HG03457 (cell line): ENCODE measurements around the gene COL6A3.

Experiments
- ATAC-seq: cut with Tn5 transposase; IDR thresholded peaks from one replicate; pipeline ENCODE4 v1.9.1; 2021; ENCODE audit warnings: moderate number of reproducible peaks; ENCODE audit not compliant: unreplicated experiment

Gene COL6A3

DNA sequence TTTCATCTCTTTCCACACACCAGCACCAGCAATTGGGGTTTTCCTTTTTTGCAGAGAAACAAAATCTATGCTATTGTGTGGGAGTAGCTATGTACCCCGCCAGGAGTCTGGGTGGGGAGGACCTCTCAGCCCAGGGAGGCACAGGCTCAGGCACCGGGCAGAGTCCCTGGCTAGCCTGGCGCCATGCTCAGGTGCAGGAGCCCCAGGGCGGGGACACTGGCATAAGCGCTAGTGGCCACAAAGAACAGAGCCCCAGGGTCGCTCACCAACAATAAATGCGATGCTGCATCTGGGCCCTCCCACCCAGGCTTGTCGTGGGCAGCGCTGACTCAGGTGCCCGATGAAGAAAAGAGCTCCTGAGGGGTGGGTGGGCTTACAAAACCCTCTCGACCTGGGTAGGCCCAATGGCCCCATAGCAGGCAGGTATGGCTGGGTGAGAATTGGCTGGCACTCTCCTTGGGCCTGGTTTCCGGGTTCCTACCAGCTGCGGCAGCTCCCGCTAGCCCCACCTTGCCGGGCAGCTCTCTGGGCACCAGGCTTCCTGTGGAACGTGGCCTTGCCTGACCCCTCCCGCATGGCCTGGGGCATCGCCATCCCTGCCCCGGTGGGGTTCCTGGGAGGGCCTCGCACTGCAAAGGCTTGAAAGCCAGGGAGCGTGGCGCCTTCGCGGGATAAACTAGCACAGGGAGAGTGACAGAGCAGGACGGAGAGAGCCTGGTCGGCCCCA lies 31.8 kb upstream of the COL6A3 start:
- ATAC-seq: no peak

DNA sequence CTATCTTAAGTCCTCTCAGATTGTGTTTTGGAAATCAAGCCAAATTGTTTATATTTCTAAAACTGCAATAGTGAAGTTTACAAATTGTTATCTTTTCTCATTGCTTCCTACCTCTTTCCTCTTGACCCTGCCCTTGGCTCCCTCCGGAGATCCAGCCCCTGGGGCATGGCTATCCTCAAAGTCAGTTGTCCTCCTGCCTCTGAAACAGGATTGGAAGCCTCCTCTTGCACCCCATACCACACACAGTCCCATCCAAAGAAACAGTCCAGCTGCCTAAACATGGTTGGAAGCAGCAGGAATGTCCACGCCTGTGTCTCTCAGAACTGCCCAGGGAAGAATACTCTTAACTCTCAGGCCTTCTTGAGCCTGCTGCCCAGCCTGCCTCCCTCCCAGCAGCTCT lies 30.1 kb upstream of the COL6A3 start:
- ATAC-seq: no peak

DNA sequence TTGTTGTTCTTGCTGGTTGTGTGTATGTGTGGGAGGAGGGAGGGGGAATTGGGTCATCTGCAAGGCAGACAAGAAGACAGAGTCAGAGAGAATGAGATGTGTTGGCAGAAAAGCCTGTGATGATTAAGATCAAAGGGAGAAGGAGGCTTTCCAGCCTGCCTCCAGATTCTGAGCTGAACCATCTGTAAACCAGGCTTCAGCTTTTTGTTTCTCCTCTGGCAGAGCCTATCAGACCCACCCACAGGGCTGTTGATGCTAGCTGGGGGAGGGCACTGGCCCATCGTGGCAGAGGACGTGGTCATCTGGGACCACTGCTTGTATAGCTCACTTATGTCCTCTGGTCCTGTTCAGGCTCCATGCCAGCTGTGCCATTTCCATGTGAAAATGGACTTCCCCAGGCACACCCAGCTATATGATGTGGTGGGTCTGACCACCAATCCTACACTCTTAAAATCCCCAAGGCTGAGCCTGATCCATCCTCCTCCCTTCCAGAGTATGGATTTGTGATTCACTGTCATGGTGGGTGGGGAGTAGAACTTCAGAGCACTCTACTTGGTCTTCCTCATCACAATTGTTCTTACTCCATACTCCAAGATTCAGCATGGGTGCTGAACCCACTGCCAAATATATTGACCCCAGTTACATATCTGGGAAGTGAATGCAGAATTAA lies 27.8 kb upstream of the COL6A3 start:
- no peak for ATAC-seq

DNA sequence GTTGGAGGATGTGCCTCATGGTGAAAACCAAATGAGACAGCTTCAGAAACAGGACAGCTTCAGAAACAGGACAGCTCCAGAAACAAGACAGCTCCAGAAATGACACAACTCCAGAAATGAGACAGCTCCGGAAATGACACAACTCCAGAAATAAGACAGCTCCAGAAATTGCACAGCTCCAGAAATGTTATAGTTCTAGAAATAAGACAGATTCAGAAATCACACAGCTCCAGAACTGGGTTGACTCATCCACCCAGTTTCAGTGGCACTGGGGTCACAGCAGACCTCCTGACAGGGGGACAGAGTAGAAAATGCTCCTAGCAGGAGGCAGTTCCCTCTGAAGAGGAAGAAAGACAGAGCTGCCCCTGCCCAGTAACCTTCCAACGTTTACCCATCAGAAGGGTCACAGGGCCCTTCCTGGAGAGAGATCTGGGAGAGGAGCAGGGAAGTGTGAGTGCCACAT lies 26.9 kb upstream of the COL6A3 start:
- ATAC-seq: no peak

DNA sequence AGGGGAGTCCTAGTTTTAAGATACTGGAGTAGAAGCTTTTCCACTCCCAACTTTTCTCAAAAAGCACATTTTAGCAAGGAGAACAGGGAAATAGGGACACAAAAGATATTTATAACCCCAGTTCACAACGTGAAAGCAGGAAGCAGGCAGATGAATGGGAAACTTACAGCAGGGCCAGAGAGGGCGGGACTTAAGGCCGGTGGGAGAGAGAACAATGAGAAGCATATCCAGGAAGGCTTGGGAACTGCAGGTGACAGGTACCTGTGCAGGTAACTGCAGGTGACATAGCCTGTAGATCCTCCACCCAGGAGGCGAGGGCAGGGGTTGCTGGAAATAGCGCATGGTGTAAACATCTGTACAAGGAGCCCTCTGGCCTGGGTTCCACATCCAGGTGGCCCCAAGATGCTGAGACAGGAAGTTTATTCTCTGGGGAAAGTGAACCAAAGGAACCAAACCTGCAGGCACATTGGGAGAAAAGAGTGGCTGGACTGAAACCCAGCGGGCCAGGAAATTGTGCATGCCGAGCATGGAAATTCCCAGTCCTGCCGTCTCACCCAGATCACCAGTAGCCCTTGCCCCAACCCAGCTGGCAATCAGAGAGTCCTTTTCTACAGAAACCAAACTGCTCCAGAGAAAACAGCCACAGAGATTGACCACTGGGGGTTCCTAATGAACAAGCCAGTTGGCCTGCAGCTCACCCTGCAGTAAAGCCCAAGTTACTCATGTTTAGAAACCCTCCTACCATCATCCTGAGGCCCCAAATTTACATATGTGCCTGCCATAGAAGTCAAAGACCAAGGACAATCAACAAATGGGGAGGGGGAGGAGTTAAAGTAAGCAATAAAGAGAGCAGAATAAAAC lies 24.3 kb upstream of the COL6A3 start:
- no peak for ATAC-seq

DNA sequence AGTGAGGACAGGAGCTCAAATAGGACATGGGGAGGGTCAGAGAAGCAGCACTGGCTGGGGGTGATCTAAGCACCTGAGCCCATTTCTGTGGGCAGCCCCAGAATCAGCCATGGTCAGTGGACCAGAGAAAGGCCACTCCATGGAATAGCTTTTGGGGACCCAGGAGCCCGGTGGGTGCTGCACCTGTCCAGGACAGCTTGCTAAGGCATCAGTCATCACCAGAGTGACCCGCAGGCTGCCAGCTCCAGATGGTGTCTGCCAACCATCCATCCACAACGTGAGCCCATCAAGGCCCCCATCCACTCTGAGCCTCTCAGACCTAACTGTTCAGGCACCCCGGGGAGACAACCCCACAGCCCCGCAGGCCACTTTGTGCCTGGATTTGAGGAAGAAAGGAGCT lies 23.6 kb upstream of the COL6A3 start:
- ATAC-seq: no peak

DNA sequence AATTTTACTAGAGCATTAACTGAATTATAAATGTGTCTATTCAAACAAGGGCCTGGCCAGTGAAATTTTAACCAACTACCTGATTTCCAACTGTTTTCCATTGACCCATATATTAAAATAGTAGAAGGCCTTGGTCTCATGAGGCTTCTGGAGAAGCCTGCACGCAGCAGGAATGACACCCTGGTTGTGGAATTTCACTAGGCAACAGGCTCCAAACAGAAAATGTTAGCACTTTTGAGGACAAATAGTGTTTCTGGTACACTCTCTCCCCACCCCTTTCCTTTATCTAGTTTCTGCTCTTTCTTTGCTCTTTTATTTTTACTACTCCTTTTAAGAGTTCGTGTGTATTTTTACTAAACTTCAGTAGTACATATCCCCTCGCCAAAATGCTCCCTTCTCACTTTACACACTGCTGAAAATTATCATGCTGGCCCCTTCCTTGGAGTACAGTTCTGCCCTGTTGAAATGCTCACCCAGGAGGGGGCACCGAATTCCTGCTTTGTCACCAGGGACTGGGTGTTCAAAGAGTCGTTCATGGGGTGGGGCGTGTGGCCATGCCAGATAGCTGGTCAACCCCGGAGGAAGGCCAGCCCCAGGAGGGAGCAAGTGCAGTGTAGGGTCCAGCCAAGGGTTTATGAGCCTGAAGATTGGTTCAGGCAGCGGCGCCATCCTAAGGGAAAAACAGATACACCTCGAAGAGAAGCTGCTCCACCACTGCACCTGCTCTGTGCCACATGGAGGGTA lies 22.1 kb upstream of the COL6A3 start:
- no peak for ATAC-seq

DNA sequence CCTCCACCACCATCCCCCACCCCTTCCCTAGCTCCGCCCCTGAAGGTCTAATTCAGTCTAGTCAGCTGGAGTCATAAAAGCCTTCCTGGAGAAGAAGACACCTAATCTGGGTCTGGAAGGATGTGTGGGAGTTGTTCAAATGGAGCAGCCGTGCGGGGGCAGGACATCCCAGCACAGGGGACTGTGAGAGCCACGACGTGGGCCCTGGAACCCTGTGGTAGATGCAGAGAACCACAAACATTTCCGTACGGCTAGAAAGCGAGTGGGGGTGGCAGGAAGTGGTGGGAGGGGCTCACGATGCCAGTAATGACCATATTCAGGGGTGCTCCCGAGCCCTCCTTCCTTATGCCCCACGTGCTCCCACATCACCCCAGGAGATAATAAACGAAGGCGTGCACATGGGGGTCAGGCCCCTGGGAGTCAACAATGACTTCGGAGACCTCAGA lies 20.9 kb upstream of the COL6A3 start:
- no peak for ATAC-seq

DNA sequence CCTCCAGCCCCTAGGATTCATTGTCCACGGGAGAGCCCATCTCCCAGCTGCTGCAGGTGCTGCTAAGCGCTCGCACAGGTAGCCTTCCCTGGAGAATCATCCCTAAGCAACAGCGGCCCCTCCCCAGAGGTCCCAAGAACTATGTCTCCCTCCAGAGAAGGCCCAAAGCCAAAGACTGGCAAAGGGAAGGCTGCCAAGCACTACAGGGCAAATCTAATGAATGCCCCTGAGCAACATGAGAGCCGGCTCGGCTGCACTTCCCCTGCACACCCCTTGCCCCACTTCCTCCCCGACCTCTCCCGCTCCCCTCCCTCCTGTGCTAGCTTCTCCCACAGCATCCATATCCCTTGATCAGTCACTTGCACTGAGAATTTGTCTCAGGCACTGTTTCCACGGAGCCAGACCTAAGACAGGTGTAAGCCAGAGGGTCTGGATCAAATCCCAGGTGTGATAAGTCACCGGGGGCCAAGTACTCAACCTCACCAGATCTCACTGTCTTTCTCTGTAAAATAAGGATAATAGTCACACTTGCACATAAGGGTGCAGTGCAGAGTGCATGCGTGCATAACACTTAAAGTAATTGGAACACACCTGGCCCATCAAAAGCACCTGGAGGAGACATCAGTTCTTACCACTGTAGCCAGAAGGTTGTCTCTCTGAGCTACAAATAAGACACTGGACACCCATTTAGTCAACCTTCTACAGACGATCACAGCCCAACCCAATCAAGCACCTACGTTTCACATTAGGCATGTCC lies 20.1 kb upstream of the COL6A3 start:
- no peak for ATAC-seq

DNA sequence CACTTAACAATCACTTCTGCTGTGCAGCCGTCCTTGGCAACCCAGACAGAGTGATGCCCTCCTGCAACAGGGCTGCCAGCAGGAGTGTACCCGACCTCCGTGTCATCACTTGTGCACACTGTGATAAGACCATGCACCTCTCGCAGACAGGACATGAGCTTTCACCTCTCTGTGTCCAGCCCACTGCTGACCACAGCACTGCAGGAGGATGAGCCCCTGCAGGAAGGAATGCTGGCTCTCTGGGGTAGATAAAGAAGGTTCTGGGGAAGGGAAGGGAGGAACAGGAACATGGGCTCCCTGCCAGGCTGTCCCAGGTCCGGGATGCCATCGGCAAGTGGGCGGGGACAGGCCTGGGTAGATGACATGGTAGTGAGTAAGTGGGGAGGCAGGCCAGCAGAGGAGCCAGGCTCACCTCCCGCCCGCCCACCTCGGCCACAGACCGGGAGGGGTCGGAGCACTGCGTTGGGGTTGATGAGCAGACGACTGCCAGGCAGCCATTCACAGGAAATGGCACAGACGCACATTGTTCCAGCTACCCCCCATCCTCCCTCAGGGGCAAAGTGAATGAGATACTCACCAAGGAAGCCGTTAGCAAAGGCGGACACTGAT lies 18.6 kb upstream of the COL6A3 start:
- no peak for ATAC-seq

DNA sequence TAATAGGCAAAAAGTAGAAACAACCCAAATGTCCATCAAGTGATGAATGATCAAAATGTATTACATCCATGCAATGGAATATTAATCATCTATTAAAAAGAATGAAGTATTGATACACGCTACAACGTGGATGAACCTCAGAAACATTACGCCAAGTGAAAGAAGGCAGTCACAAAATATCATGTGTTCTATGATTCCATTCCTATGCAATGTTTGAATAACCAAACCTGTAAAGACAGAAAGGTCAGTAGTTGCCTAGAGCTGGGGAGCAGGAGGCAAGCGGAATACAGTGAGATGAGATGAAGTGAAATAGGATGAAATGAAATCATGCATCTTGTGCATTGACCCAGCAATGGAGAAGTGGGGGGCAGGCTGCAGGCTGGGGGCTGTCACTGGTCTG lies 17.9 kb upstream of the COL6A3 start:
- ATAC-seq: no peak

DNA sequence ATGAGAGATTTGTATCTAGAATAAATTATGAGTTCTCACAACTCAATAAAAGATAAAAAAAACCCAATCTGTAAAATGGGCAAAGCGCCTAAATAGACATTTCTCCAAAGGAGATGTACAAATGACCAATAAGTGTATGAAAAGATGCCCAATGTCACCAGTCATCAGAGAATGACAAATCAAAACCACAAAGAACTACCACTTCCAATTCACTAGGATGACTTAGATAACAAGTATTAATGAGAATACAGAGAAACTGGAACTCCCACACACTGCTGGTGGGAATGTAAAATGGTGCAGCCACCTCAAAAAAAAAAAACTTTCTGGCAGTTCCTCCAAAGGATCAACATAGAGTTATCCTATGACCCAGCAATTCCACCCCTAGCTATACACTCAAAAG lies 17.4 kb upstream of the COL6A3 start:
- no peak for ATAC-seq

DNA sequence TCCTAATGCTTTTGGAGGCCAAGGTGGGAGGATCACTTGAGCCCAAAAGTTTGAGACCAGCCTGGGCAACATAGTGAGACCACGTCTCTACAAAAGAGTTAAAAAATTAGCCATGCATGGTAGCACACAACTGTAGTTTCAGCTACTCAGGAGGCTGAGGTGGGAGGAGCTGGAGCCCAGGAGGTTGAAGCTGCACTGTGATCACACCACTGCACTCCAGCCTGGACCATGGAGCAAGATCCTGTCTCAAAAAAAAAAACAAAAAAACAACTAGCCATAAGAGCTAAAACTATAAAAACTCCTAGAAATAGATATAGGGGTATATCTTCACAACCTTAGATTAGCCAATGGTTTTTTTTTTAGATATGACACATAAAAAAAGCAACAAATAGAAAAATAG lies 16.9 kb upstream of the COL6A3 start:
- ATAC-seq: no peak

DNA sequence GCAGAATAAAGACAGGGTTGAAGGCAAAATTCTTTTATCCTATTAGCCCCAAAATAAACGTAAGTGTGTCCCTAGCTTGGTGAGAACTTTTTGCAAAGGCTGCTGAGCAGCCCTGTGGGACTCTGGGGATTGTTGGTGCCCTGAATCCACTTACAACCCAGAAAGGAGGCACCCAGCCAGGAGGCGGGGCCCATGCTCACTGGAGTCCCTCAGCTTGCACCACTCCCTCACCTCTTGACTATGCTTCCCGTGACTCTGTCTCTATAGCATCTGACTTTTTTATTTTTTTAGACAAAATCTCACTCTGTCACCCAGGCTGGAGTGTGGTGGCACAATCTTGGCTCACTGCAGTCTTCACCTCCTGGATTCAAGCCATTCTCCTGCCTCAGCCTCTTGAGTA lies 15.8 kb upstream of the COL6A3 start:
- ATAC-seq: no peak

DNA sequence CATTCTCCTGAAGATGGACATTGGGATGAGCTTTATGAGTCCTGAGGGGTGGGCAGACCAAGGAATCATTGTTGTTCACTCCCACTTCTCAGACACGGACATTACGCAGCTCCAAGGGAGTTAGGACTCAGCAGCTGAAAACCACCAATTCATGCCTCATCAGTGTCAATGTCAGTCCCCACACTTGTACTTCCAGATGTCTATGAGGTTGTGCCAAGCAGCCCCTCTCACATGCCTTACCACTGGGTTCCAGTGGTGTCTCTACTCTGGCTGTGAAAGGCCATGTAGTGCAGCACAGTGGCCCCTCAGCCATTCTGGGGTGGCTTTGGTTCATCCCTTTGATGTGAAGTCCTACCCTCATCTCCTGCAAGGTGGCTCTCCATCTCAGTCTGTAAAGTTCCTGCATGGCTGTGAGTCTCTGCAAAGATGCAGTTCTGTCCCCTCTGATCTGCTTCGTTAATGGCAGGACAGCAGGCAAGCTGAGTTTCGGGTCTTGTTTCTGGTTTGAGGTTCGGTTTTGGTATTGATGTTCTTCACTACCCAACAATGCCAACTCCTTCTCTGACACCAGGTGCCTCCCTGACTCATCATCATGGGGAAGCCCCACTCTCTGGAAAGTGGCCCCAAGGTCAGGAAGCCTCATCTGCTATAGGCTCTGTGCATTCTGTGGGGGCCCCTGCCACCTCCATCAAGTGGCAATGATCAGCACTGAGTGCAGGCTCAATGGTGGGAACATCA lies 14.0 kb upstream of the COL6A3 start:
- ATAC-seq: no peak

DNA sequence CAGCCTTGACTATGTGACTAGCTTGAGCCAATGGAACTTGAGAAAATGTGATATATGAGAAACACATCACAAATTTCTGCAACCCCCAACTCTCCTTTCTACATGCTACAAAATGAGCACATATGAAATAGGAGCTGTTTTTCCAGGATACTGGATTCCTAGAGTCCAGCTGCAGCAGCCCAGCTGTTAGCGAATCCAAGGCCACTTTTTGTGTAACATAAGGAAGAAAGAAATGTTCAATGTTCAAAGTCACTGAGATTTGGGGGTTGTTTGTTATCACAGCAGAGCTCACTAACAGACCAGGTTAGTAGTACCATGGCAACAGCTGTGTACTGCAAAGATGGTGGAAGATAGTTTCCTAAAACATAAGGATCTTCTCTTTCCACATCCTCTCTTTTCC lies 12.6 kb upstream of the COL6A3 start:
- ATAC-seq: no peak

DNA sequence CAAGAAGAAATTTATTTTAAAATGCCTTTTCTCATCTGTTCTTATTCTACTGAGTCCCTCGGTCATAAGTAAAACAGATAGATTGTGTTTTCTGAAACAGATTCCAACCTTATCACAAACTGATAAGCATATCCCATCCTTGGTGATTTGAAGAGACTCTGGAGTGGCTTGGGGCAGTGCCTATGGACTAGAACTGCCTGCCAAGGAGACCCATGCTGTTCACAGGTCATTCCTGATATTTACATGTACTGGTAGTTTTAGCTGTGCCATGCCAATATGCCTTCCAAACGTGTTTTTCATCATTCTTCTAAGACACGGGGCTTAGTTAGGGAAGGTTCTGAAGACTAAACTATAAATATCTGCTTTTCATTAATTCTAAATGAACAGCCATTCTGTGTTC lies 11.4 kb upstream of the COL6A3 start:
- ATAC-seq: no peak

DNA sequence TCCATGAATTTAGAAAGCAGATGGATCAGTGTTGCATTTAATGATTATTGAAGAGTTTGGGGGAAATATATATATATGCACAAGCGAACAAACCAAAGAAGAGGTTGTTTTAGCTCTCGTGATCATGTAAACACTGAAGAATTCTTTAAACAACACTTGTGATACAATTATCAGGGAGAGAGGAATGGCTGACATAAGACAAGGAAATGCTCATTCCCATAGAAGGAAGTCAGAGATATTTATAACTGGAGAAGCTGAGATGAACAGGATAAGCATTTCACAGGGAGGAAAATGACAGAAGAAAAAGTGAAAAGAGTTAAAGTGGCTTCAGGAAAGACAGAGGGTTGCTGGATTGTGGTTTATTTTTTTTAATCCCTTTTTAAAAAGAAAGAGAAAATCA lies 10.6 kb upstream of the COL6A3 start:
- ATAC-seq: no peak

DNA sequence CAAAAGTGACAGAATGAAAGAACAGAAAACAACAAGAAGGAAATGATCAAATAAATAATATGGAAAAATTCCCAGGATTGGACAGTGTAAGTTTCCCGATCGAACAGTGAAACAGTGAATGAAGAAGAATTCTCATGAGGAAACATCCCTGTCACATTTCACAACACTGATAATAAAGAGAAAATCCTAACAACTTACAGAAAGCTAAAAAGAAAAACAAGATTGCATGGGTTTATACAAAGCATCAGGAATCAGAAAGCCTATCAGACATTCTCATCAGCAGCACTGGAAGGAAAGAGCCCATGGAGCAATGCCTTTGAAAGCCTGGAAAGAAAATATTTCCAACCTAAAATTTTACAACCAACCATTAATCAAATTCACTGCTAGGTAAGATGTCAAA lies 9.9 kb upstream of the COL6A3 start:
- ATAC-seq: no peak
